ENCODE measurements around the gene LRRC70. TPM values are rescaled to one million over a fixed set of nuclear protein-coding genes. Genes with fewer than 3 reads are reported as not detected.

LRRC70 gene
- total and polyA plus RNA-seq, 5 donors from 2014 or later, result 0.42 to 4.6 (median 1.1) TPM

DNA sequence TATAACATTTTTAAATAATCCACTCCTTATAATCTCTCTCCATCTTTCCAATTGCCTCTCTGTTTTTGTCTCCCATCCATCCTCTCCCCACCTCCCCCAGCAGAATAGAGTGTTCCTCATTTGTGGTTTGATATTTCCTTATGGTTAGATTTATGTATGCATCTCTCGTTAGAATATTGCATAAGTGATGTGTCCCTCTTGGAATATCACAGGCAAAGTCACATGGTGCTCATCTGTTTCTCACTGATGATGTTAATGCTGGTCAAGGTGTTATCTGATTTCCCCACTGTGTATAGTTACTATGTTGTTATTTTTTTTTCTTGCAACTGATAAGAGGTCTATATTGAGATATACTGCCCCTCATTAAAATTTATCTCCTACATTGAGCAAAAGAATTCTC, 3.1 kb upstream of the LRRC70 start:
- peaks cover 17% of the 10 kb centered on the region for H3K36me3 Mint-ChIP-seq
- H3K36me3 ChIP-seq (ENCODE audit: control insufficient read depth, insufficient read depth, low read length), result peaks cover 3% of the 10 kb centered on the region
- peaks cover 14% of the 10 kb centered on the region for H3K4me1 ChIP-seq (ENCODE audit: control insufficient read depth, insufficient read depth, low read length, poor library complexity, severe bottlenecking)
- no peaks in the 10 kb centered on the region for H3K27me3 ChIP-seq (ENCODE audit: control insufficient read depth, insufficient read depth, low read length)
- H3K27me3 Mint-ChIP-seq, result no peaks in the 10 kb centered on the region
- H3K27ac ChIP-seq (ENCODE audit: insufficient read depth, low read length, poor library complexity, severe bottlenecking), result no peak overlapping the region
- no peak overlapping the region for H3K4me3 ChIP-seq (ENCODE audit: low read depth, low read length)
- ATAC-seq (ENCODE audit: low read depth in 2 of 2) (no peak), DNase-seq (no peak)
- H3K9me3 ChIP-seq (ENCODE audit: control insufficient read depth in 2 of 2, low read length in 2 of 2), result no peaks in the 10 kb centered on the region
- no peaks in the 10 kb centered on the region for H3K9me3 Mint-ChIP-seq
- H3K27ac Mint-ChIP-seq, result peak overlapping the region in 2 of 3 donors; percentile 4 to 49
- peaks cover 12 to 36% (median 23%) of the 10 kb centered on the region in 4 donors for H3K4me1 Mint-ChIP-seq
- no peak overlapping the region for H3K4me3 Mint-ChIP-seq

DNA sequence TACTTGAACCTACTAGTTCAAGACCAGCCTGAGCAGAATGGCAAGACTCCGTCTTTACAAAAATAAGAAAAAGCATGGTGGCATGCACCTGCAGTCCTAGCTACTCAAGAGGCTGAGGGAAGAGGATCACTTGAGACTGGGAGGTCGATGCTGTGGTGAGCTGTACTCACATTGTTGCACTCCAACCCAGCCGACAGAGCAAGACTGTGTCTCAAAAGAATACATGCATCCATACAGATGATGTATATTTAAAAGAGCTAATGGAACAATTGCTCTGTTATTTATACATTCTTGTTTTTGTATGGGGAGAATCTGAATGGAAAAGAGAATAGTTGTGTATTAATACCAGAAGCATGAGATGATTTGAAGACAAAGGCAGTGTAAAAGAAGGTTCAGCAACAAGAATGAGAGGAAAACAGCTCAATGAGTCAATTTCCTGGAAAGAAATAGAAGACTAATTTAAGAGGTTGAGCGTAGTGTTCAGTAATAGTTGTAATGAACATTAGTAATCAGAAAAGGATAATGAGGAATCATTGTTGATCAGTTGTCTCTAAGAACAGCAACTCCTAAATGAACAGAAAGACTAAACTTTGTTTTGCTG, 1.9 kb upstream of the LRRC70 start:
- DNase-seq (peak in 1 of 3 donors; percentile 24), ATAC-seq (ENCODE audit: low read depth in 2 of 2) (no peak)
- Histone ChIP-seq H3K36me3 (ENCODE audit: control insufficient read depth, insufficient read depth, low read length) (peaks cover 3% of the 10 kb centered on the region), H3K27me3 (ENCODE audit: control insufficient read depth, insufficient read depth, low read length) (no peaks in the 10 kb centered on the region), H3K4me3 (ENCODE audit: low read depth, low read length) (no peak overlapping the region), H3K27ac (ENCODE audit: insufficient read depth, low read length, poor library complexity, severe bottlenecking) (peak overlapping the region; percentile 15), H3K9me3 (ENCODE audit: control insufficient read depth in 2 of 2, low read length in 2 of 2) (no peaks in the 10 kb centered on the region), H3K4me1 (ENCODE audit: control insufficient read depth, insufficient read depth, low read length, poor library complexity, severe bottlenecking) (peaks cover 14% of the 10 kb centered on the region)
- Mint-ChIP-seq H3K27ac (peak overlapping the region in 2 of 3 donors; percentile 33 to 76), H3K4me3 (peak overlapping the region in 1 of 4 donors; percentile 1), H3K27me3 (no peaks in the 10 kb centered on the region), H3K4me1 (peaks cover 14 to 36% (median 24%) of the 10 kb centered on the region in 4 donors), H3K36me3 (peaks cover 22% of the 10 kb centered on the region), H3K9me3 (no peaks in the 10 kb centered on the region)

DNA sequence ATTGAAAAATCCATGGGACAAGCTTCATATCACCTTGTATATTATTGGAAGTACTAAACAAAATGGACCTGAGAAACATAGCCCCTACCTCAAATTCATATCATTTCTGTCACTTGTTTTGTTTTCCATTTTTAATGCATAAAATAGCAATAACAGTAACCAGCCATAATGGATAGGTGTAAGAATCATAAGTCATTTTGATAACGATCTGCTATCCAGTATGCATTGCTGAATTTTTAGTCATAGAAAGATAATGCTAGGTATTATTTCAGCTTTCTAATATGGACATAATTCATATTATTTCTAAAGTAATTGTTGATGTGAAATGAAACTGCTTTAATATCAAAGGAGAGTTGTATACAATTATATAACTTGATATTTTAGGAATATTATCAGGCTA, 1.1 kb upstream of the LRRC70 start:
- peaks cover 16 to 36% (median 26%) of the 10 kb centered on the region in 4 donors for H3K4me1 Mint-ChIP-seq

DNA sequence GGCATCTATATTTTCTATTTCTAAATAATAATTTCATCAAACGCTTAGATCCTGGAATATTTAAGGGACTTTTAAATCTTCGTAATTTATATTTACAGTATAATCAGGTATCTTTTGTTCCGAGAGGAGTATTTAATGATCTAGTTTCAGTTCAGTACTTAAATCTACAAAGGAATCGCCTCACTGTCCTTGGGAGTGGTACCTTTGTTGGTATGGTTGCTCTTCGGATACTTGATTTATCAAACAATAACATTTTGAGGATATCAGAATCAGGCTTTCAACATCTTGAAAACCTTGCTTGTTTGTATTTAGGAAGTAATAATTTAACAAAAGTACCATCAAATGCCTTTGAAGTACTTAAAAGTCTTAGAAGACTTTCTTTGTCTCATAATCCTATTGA, 1.1 kb downstream of the LRRC70 start:
- Mint-ChIP-seq H3K27me3 (no peaks in the 10 kb centered on the region), H3K27ac (peak overlapping the region in 1 of 3 donors; percentile 16), H3K36me3 (peaks cover 14% of the 10 kb centered on the region), H3K4me1 (peaks cover 16 to 32% (median 25%) of the 10 kb centered on the region in 4 donors), H3K9me3 (no peaks in the 10 kb centered on the region), H3K4me3 (peak overlapping the region in 1 of 4 donors; percentile 27)
- Histone ChIP-seq H3K4me1 (ENCODE audit: control insufficient read depth, insufficient read depth, low read length, poor library complexity, severe bottlenecking) (peaks cover 14% of the 10 kb centered on the region), H3K9me3 (ENCODE audit: control insufficient read depth in 2 of 2, low read length in 2 of 2) (no peaks in the 10 kb centered on the region), H3K4me3 (ENCODE audit: low read depth, low read length) (no peak overlapping the region), H3K27ac (ENCODE audit: insufficient read depth, low read length, poor library complexity, severe bottlenecking) (no peak overlapping the region), H3K36me3 (ENCODE audit: control insufficient read depth, insufficient read depth, low read length) (peaks cover 3% of the 10 kb centered on the region), H3K27me3 (ENCODE audit: control insufficient read depth, insufficient read depth, low read length) (no peaks in the 10 kb centered on the region)
- DNase-seq (no peak), ATAC-seq (ENCODE audit: low read depth in 2 of 2) (no peak)

More for the DNA sequence above, 1.1 kb upstream of the LRRC70 start:
- Mint-ChIP-seq H3K4me3 (no peak overlapping the region), H3K27ac (peak overlapping the region in 1 of 3 donors; percentile 6), H3K9me3 (no peaks in the 10 kb centered on the region), H3K36me3 (peaks cover 26% of the 10 kb centered on the region), H3K27me3 (no peaks in the 10 kb centered on the region)
- Histone ChIP-seq H3K27ac (ENCODE audit: insufficient read depth, low read length, poor library complexity, severe bottlenecking) (peak overlapping the region; percentile 71), H3K4me1 (ENCODE audit: control insufficient read depth, insufficient read depth, low read length, poor library complexity, severe bottlenecking) (peaks cover 14% of the 10 kb centered on the region), H3K27me3 (ENCODE audit: control insufficient read depth, insufficient read depth, low read length) (no peaks in the 10 kb centered on the region), H3K36me3 (ENCODE audit: control insufficient read depth, insufficient read depth, low read length) (peaks cover 3% of the 10 kb centered on the region), H3K4me3 (ENCODE audit: low read depth, low read length) (no peak overlapping the region), H3K9me3 (ENCODE audit: control insufficient read depth in 2 of 2, low read length in 2 of 2) (no peaks in the 10 kb centered on the region)
- DNase-seq (no peak), ATAC-seq (ENCODE audit: low read depth in 2 of 2) (no peak)

DNA sequence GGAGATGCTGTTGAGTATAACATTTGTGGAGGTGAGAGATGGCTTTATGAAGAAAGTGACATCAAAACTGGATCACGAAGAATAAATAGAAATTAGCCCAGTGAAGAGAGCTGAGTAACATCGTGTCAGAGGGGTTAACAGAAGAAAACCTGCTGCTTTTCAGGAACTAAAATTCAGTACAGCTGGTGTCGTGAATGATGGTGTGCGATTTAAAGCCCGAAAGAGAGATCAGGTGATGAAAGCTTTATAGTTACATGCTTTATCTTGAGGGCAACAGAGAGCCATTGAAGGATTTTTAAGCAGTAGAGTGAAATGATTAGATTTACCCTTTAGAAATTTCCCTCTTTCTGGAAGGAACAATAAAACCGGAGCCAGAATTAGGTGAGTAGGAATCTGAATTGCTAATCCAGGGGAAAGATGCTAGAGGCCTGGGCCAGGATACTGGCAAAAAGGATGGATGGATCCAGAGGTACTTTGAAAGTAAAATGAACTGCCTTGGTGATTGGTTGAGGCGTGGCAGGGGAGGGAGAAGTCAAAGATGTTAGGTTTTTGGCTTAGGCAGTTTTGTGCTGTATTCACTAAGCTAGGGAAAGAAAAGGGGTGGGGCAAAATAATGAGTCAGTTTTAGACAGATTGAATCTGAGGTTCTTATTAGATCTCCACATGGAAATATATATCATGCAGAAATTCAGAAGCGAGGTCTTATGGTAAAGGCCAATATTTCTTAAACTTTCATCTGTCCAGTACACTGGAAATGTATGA, 3.4 kb downstream of the LRRC70 start:
- Histone ChIP-seq H3K4me3 (ENCODE audit: low read depth, low read length) (no peak overlapping the region), H3K36me3 (ENCODE audit: control insufficient read depth, insufficient read depth, low read length) (peaks cover 3% of the 10 kb centered on the region), H3K4me1 (ENCODE audit: control insufficient read depth, insufficient read depth, low read length, poor library complexity, severe bottlenecking) (peaks cover 12% of the 10 kb centered on the region), H3K27me3 (ENCODE audit: control insufficient read depth, insufficient read depth, low read length) (no peaks in the 10 kb centered on the region), H3K9me3 (ENCODE audit: control insufficient read depth in 2 of 2, low read length in 2 of 2) (no peaks in the 10 kb centered on the region), H3K27ac (ENCODE audit: insufficient read depth, low read length, poor library complexity, severe bottlenecking) (no peak overlapping the region)
- DNase-seq (no peak), ATAC-seq (ENCODE audit: low read depth in 2 of 2) (no peak)
- H3K4me1 Mint-ChIP-seq, result peaks cover 17 to 29% (median 20%) of the 10 kb centered on the region in 4 donors
- H3K36me3 Mint-ChIP-seq, result peaks cover 20% of the 10 kb centered on the region
- H3K9me3 Mint-ChIP-seq, result no peaks in the 10 kb centered on the region
- H3K4me3 Mint-ChIP-seq, result no peak overlapping the region
- peak overlapping the region in 1 of 3 donors; percentile 23 for H3K27ac Mint-ChIP-seq
- no peaks in the 10 kb centered on the region for H3K27me3 Mint-ChIP-seq

DNA sequence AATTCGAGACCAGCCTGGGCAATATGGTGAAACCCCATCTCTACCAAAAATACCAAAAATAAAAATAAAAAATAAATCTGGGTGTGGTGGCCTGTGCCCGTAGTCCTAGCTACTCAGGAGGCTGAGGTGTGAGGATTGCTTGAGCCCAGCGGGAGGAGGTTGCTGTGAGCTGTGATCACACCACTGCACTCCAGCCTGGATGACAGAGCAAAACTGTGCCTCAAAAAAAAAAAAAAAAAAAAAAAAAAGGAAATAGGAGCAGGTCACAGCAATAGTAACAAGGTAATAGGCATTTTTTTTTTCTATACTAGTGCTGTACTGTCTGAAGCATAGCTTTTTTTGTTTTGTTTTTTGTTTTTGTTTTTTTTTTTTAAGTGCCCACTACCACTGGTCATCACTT, 5.8 kb downstream of the LRRC70 start:
- H3K4me1 ChIP-seq (ENCODE audit: control insufficient read depth, insufficient read depth, low read length, poor library complexity, severe bottlenecking), result no peaks in the 10 kb centered on the region
- peak overlapping the region in 1 of 3 donors; percentile 43 for H3K27ac Mint-ChIP-seq
- H3K27me3 ChIP-seq (ENCODE audit: control insufficient read depth, insufficient read depth, low read length), result no peaks in the 10 kb centered on the region
- DNase-seq, result no peak
- no peak overlapping the region for H3K4me3 Mint-ChIP-seq
- no peak overlapping the region for H3K27ac ChIP-seq (ENCODE audit: insufficient read depth, low read length, poor library complexity, severe bottlenecking)
- H3K9me3 ChIP-seq (ENCODE audit: control insufficient read depth in 2 of 2, low read length in 2 of 2), result no peaks in the 10 kb centered on the region
- ATAC-seq (ENCODE audit: low read depth in 2 of 2), result no peak
- H3K4me1 Mint-ChIP-seq, result peaks cover 11 to 20% (median 14%) of the 10 kb centered on the region in 4 donors
- no peak overlapping the region for H3K4me3 ChIP-seq (ENCODE audit: low read depth, low read length)
- H3K36me3 ChIP-seq (ENCODE audit: control insufficient read depth, insufficient read depth, low read length), result peaks cover 3% of the 10 kb centered on the region
- H3K36me3 Mint-ChIP-seq, result peaks cover 32% of the 10 kb centered on the region
- no peaks in the 10 kb centered on the region for H3K9me3 Mint-ChIP-seq
- H3K27me3 Mint-ChIP-seq, result no peaks in the 10 kb centered on the region

DNA sequence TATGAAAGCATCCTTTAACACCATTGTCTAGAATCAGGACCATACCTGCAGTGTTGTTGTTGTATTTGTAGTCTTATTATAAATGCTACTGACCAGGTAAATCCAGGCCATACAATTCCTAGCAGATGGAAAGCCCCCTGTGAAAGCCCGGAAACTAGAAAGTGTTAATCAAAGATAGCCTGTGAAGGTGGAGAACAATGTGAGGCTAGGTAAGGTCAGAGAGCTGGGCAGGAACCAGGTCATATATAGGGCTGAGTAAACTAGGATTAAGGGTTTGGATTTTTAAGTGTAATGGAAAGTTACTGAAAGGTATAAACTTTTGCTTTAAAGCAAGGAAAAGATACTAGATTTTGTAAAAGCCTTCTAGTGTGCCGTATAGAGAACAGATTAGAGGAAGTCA, 6.7 kb downstream of the LRRC70 start:
- H3K27ac ChIP-seq (ENCODE audit: insufficient read depth, low read length, poor library complexity, severe bottlenecking), result no peak overlapping the region
- H3K4me1 ChIP-seq (ENCODE audit: control insufficient read depth, insufficient read depth, low read length, poor library complexity, severe bottlenecking), result no peaks in the 10 kb centered on the region
- no peak overlapping the region for H3K4me3 Mint-ChIP-seq
- ATAC-seq (ENCODE audit: low read depth in 2 of 2) (no peak), DNase-seq (no peak)
- peaks cover 2% of the 10 kb centered on the region for H3K36me3 ChIP-seq (ENCODE audit: control insufficient read depth, insufficient read depth, low read length)
- peaks cover 35% of the 10 kb centered on the region for H3K36me3 Mint-ChIP-seq
- peaks cover 10 to 17% (median 13%) of the 10 kb centered on the region in 4 donors for H3K4me1 Mint-ChIP-seq
- H3K27ac Mint-ChIP-seq, result peak overlapping the region in 1 of 3 donors; percentile 21
- H3K9me3 Mint-ChIP-seq, result no peaks in the 10 kb centered on the region
- no peaks in the 10 kb centered on the region for H3K27me3 Mint-ChIP-seq
- H3K27me3 ChIP-seq (ENCODE audit: control insufficient read depth, insufficient read depth, low read length), result no peaks in the 10 kb centered on the region
- no peak overlapping the region for H3K4me3 ChIP-seq (ENCODE audit: low read depth, low read length)
- no peaks in the 10 kb centered on the region for H3K9me3 ChIP-seq (ENCODE audit: control insufficient read depth in 2 of 2, low read length in 2 of 2)

Measured in CD4-positive, CD25-positive, alpha-beta regulatory T cell (primary cell).